GM19035 (cell line): ENCODE measurements around the gene ADAT3.

Experiments
- ATAC-seq: cut with Tn5 transposase; IDR thresholded peaks from one replicate; pipeline ENCODE4 v1.9.1; 2021; ENCODE audit not compliant: unreplicated experiment

The ADAT3 gene

GRCh38 chr19:1936916-1937610 lies 31.9 kb downstream of the ADAT3 start:
- ATAC-seq: no peak

- no peak for ATAC-seq
Observed at GRCh38 chr19:1938071-1938470, 32.9 kb downstream of the ADAT3 start.

- ATAC-seq: peak; percentile 60
Observed at GRCh38 chr19:1941146-1942077, 36.2 kb downstream of the ADAT3 start, which contains the start of gene CSNK1G2. CSNK1G2 (plus strand) TSS chr19:1941172; CDS start chr19:1969773, 28,601 bp downstream.

- ATAC-seq: peak; percentile 35
Observed at GRCh38 chr19:1942078-1942933, 37.1 kb downstream of the ADAT3 start.

- no peak for ATAC-seq
Observed at GRCh38 chr19:1942934-1943555, 37.8 kb downstream of the ADAT3 start.

- no peak for ATAC-seq
Observed at GRCh38 chr19:1943661-1944087, 38.5 kb downstream of the ADAT3 start.

GRCh38 chr19:1944088-1944915 lies 39.1 kb downstream of the ADAT3 start:
- no peak for ATAC-seq

- ATAC-seq: no peak
Observed at GRCh38 chr19:1944916-1945561, 39.8 kb downstream of the ADAT3 start.

GRCh38 chr19:1945899-1946298 lies 40.7 kb downstream of the ADAT3 start:
- no peak for ATAC-seq

- ATAC-seq: no peak
Observed at GRCh38 chr19:1947651-1948209, 42.5 kb downstream of the ADAT3 start.

- ATAC-seq: no peak
Observed at GRCh38 chr19:1949304-1950101, 44.3 kb downstream of the ADAT3 start.

- ATAC-seq: no peak
Observed at GRCh38 chr19:1950640-1951039, 45.4 kb downstream of the ADAT3 start.

GRCh38 chr19:1952635-1953034 lies 47.4 kb downstream of the ADAT3 start:
- no peak for ATAC-seq

- no peak for ATAC-seq
Observed at GRCh38 chr19:1953037-1953436, 47.8 kb downstream of the ADAT3 start.

- ATAC-seq: no peak
Observed at GRCh38 chr19:1953441-1954094, 48.4 kb downstream of the ADAT3 start.

- no peak for ATAC-seq
Observed at GRCh38 chr19:1954532-1954933, 49.3 kb downstream of the ADAT3 start.
